SK-N-SH (cell line): ENCODE data around the gene MED12.

Source experiments
- CHD2 ChIP-seq: fragments of 150-350 bp; IDR thresholded peaks from 2 replicates; pipeline ENCODE4 v1.6.1; 2018; ENCODE audit warnings: low read length; ENCODE audit not compliant: partially characterized antibody
- CTCF ChIP-seq: fragments of 200-600 bp; sonication (generic); IDR thresholded peaks from 2 replicates; pipeline ENCODE4 v1.6.1; 2017; ENCODE audit warnings: antibody characterized with exemption, mild to moderate bottlenecking, moderate library complexity
- EP300 ChIP-seq, 2 experiments: IDR thresholded peaks; 2 replicates each; pipeline versions ENCODE4 v1.4.0 to v1.6.1; 2012; ENCODE audit warnings: borderline replicate concordance in 1 of 2, low read depth in 1 of 2, low read length in 1 of 2
- EZH2phosphoT487 ChIP-seq: fragments of 200-600 bp; sonication (generic); IDR thresholded peaks from 2 replicates; pipeline ENCODE4 v1.6.1; 2017; ENCODE audit warnings: low read depth, mixed run types, mild to moderate bottlenecking, antibody characterized with exemption, moderate library complexity, borderline replicate concordance
- GABPA ChIP-seq: IDR thresholded peaks from 2 replicates; pipeline ENCODE4 v1.4.0; 2012; ENCODE audit warnings: low read depth, mild to moderate bottlenecking
- MAX ChIP-seq: IDR thresholded peaks from 2 replicates; pipeline ENCODE4 v1.4.0; 2012; ENCODE audit warnings: low read depth
- MXI1 ChIP-seq: IDR thresholded peaks from 2 replicates; pipeline ENCODE4 v1.6.1; 2012; ENCODE audit warnings: mild to moderate bottlenecking, low read depth, low read length, improper control_type of control experiment
- PBX3 ChIP-seq: IDR thresholded peaks from 2 replicates; pipeline ENCODE4; 2012
- REST ChIP-seq: IDR thresholded peaks from 2 replicates; pipeline ENCODE4 v1.6.1; 2012; ENCODE audit warnings: mild to moderate bottlenecking, low read depth, low read length, moderate library complexity
- SIN3A ChIP-seq: IDR thresholded peaks from 2 replicates; pipeline ENCODE4 v1.6.1; 2012; ENCODE audit warnings: low read depth, mild to moderate bottlenecking, low read length, moderate library complexity, borderline replicate concordance
- TAF1 ChIP-seq: IDR thresholded peaks from 2 replicates; pipeline ENCODE4 v1.6.1; 2012; ENCODE audit warnings: low read depth, mild to moderate bottlenecking, low read length, moderate library complexity, borderline replicate concordance
- TCF12 ChIP-seq: IDR thresholded peaks from 2 replicates; pipeline ENCODE4 v1.4.0; 2012

GRCh38 chrX:71118985-71119535 lies 664 bp downstream of the MED12 start:
- TF ChIP-seq TAF1 (no peak), CTCF (no peak), MAX (no peak), EP300 (IDR thresholded peaks at IDR 0.05; ENCODE audit: borderline replicate concordance in 1 of 2, low read depth in 1 of 2, low read length in 1 of 2) (no peak), REST (no peak), GABPA (no peak), TCF12 (no peak), MXI1 (no peak), CHD2 (no peak), PBX3 (no peak), EZH2phosphoT487 (no peak), SIN3A (no peak)
